Measurements from ENCODE around the gene INPP5A. TPM values are rescaled to one million over a fixed set of nuclear protein-coding genes. Genes with fewer than 3 reads are reported as not detected.

Gene INPP5A
- total and polyA plus RNA-seq, 7 donors: 17.6 to 132 (median 100) TPM

GRCh38 chr10:132662186-132662920 lies 124.8 kb downstream of the INPP5A start:
- peaks cover 0 to 23% (median 9%) of the 10 kb centered on the region in 4 donors for H3K36me3 ChIP-seq
- no peaks in the 10 kb centered on the region for H3K9me3 ChIP-seq
- H3K27ac ChIP-seq: no peak overlapping the region
- DNase-seq: no peak
- peaks cover 0 to 43% (median 8%) of the 10 kb centered on the region in 4 donors for H3K4me1 ChIP-seq
- WGBS, 2 donors: 88 to 92% methylated on average over 19 of the region's 19 CpGs
- intact Hi-C loops (cut with DNase I): no loop called here
- H3K27me3 ChIP-seq: no peaks in the 10 kb centered on the region
- H3K4me3 ChIP-seq: no peak overlapping the region
- TF ChIP-seq POLR2A (IDR thresholded peaks at IDR 0.05): no peak
- TF ChIP-seq POLR2AphosphoS5 (IDR thresholded peaks at IDR 0.05): no peak
- no peak for TF ChIP-seq CTCF (IDR thresholded peaks at IDR 0.05)
- no peak for TF ChIP-seq EP300 (IDR thresholded peaks at IDR 0.05)

GRCh38 chr10:132663666-132664365 lies 126.2 kb downstream of the INPP5A start:
- peaks cover 0 to 21% (median 7%) of the 10 kb centered on the region in 4 donors for H3K36me3 ChIP-seq
- no peak overlapping the region for H3K27ac ChIP-seq
- 96% methylated on average over 29 of the region's 29 CpGs for WGBS, 2 donors
- intact Hi-C loops (cut with DNase I): no loop called here
- TF ChIP-seq POLR2AphosphoS5 (IDR thresholded peaks at IDR 0.05) (no peak), POLR2A (IDR thresholded peaks at IDR 0.05) (no peak), CTCF (IDR thresholded peaks at IDR 0.05) (no peak), EP300 (IDR thresholded peaks at IDR 0.05) (no peak)
- DNase-seq: no peak
- H3K4me3 ChIP-seq: no peak overlapping the region
- H3K4me1 ChIP-seq: peaks cover 0 to 45% (median 8%) of the 10 kb centered on the region in 4 donors
- H3K9me3 ChIP-seq: no peaks in the 10 kb centered on the region
- no peaks in the 10 kb centered on the region for H3K27me3 ChIP-seq

GRCh38 chr10:132664407-132664806 lies 126.8 kb downstream of the INPP5A start:
- TF ChIP-seq POLR2AphosphoS5 (IDR thresholded peaks at IDR 0.05) (no peak), EP300 (IDR thresholded peaks at IDR 0.05) (no peak), POLR2A (IDR thresholded peaks at IDR 0.05) (no peak), CTCF (IDR thresholded peaks at IDR 0.05) (no peak)
- H3K4me3 ChIP-seq: no peak overlapping the region
- H3K4me1 ChIP-seq: peaks cover 0 to 42% (median 8%) of the 10 kb centered on the region in 4 donors
- intact Hi-C loops (cut with DNase I): no loop called here
- no peaks in the 10 kb centered on the region for H3K9me3 ChIP-seq
- H3K27ac ChIP-seq: no peak overlapping the region
- DNase-seq: no peak
- 59 to 78% methylated on average over 6 of the region's 6 CpGs for WGBS, 2 donors
- H3K36me3 ChIP-seq: peaks cover 0 to 17% (median 4%) of the 10 kb centered on the region in 4 donors
- H3K27me3 ChIP-seq: no peaks in the 10 kb centered on the region

- peaks cover 0 to 37% (median 8%) of the 10 kb centered on the region in 4 donors for H3K4me1 ChIP-seq
- peaks cover 0 to 17% (median 2%) of the 10 kb centered on the region in 4 donors for H3K36me3 ChIP-seq
- DNase-seq: no peak
- no peak overlapping the region for H3K27ac ChIP-seq
- 94 to 95% methylated on average over 16 of the region's 16 CpGs for WGBS, 2 donors
- H3K4me3 ChIP-seq: no peak overlapping the region
- intact Hi-C loops (cut with DNase I): no loop called here
- TF ChIP-seq CTCF (IDR thresholded peaks at IDR 0.05): no peak
- TF ChIP-seq EP300 (IDR thresholded peaks at IDR 0.05): no peak
- no peak for TF ChIP-seq POLR2A (IDR thresholded peaks at IDR 0.05)
- no peak for TF ChIP-seq POLR2AphosphoS5 (IDR thresholded peaks at IDR 0.05)
- no peaks in the 10 kb centered on the region for H3K27me3 ChIP-seq
- no peaks in the 10 kb centered on the region for H3K9me3 ChIP-seq
These were observed 127.3 kb downstream of the INPP5A start for GRCh38 chr10:132664883-132665282.

Measured in sigmoid colon (tissue), 7 donors.